Stimulated activated naive CD4-positive, alpha-beta T cell (primary cell): ENCODE results near the gene PTX4.
"Not testable (repeated sequence)": the region's sequence is repeated elsewhere in the genome, so short reads cannot be mapped to it uniquely, and the experiment has no call there.

ENCODE experiments used
- DNase-seq, 6 experiments: peaks; one replicate each; lab custom pipeline; 2025; lab: John Stamatoyannopoulos, UW

Gene PTX4

GRCh38 chr16:1481906-1482835, 6.6 kb downstream of the PTX4 start:
- no peak for DNase-seq

DNA sequence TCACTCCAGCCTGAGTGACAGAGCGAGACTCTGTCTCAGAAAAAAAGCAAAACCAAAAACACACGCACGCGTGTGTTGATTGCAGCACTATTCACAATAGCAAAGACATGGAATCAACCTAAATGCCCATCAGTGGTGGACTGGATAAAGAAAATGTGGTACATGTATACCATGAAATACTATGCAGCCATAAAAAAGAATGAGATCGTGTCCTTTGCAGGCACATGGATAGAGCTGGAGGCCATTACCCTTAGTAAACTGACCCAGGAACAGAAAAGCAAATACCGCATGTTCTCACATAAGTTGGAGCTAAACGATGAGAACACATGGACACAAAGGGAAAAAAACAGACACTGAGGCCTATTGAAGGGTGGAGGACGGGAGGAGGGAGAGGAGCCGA, 9.8 kb downstream of the PTX4 start:
- not testable (repeated sequence) for DNase-seq

DNA sequence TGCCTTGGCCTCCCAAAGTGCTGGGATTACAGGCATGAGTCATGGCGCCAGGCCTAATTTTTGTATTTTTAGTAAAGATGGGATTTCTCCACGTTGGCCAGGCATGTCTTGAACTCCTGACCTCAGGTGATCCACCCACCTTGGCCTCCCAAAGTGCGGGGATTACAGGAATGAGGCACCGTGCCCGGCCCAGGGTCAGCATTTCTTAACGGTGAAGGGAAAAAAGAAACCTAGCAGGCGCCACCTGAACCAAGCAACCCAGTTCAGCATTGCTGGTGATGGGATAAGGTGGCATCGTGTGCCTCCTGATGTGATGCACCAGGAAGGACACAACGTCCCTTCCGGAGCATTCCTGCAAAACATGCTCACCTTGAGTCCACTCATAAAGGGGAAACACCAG, 11.7 kb downstream of the PTX4 start:
- DNase-seq: no peak

- no peak for DNase-seq
Observed at GRCh38 chr16:1475552-1476114, 13.1 kb downstream of the PTX4 start.

GRCh38 chr16:1474796-1475551, 13.8 kb downstream of the PTX4 start, which contains the start of gene CLCN7:
Gene CLCN7, minus strand, starts transcription at chr16:1475028. Its CDS starts 54 bp downstream, at chr16:1474974.
- DNase-seq: peak; percentile 74 to 86 (median 82)

- DNase-seq: peak in 1 of 6 experiments; percentile 19
Observed at GRCh38 chr16:1474082-1474795, 14.5 kb downstream of the PTX4 start.

GRCh38 chr16:1472974-1473373, 15.8 kb downstream of the PTX4 start:
- DNase-seq: no peak

DNA sequence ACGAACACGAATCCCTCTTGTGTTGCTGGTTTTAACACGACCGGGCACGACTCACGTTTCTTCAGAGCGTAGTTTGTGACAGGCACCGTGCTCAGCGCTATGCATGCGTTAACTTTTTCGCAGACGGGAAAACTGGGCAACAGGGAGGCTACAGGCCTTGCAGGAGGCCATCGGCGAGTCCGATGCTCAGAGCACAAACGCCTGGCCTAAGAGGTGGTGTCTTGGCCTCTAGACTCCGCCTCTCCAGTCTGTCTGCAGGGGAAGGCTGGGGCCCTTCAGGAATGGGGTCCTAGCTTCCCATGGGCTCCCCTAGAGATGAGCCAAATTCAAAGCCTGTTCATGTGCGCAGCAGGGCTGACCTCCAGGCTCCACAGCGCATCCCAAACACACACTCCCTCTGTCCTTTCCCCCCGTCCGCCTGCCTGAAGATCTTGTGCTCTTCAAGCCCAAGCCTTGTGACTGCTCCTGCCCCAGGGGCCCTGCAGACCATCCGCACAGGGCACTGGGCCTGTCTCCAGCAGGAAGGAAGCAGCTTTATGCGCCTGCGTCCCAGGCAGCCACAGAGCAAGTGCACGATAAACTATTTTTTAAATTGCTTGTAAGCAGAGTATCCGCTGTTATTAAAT, 17.1 kb downstream of the PTX4 start:
- no peak for DNase-seq

GRCh38 chr16:1470481-1471251, 18.1 kb downstream of the PTX4 start:
- no peak for DNase-seq

DNA sequence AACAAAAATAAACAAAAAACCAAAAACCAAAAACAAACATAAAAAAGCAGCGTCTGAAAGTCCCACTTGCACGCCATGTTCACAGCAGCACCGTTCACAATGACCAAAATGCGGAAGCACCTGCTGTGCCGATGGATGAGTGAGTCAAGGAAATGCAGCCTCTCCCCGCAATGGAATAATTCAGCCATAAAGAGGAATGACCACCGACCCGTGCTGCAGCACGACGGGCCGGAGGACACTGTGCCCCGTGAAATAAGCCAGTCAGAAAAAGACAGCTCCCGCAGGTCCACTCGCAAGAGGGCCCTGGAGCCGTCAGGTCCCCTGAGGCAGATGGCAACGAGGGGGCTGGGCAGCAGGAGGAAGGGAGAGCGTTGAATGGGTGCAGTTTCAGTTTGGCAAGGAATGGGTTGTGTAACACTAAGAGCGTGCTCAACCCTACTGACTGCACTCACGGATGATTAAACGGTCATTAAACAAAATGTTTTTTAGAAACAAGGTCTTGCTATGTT, 19.0 kb downstream of the PTX4 start:
- DNase-seq: no peak

GRCh38 chr16:1469141-1469540, 19.6 kb downstream of the PTX4 start:
- not testable (repeated sequence) for DNase-seq

GRCh38 chr16:1468426-1468810, 20.3 kb downstream of the PTX4 start:
- DNase-seq: no peak

DNA sequence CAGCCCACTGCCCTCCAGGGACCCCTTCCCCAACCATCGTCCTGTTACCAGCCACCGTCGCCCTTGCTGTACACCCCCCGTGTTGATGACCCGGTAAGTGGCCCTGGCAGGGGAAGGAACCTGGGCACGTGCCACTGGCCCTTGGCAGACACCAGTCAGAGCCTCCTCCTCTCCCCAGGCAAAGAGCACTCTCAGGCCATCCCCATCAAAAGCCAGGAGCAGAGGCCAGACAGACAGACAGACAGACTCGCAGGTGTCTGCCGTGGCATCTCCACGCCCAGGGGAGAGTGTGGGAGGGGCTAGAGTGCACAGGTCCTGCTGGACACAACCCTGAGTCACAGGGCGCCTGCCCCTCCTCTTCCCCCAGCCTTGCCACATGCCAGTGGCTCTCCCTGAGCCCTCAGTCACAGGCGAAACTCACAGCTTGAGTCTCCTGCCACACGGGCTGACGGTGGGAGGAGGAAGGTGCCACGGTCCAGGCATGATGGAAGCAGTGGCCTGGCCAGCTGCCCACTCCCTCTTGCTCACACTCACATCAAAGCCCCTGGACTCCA, 21.7 kb downstream of the PTX4 start:
- no peak for DNase-seq

- no peak for DNase-seq
Observed at GRCh38 chr16:1466054-1466453, 22.7 kb downstream of the PTX4 start.

DNA sequence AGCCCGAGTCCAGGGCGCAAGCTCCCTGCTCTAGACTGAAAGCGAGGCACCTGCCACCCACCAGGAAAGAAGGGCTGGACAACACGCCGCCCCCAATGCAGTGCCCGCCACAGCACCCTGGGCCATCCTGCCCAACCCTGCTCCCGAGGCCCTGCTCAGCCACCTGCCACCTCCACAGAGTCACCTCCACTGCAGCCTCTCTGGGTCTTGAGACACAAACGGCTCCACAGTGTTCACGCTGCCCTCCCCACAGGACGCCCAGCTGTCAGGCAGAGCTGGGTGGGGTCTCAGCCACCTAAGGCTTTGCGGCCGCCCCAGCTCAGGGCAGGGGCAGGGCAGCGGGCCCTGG, 23.2 kb downstream of the PTX4 start:
- DNase-seq: no peak

DNA sequence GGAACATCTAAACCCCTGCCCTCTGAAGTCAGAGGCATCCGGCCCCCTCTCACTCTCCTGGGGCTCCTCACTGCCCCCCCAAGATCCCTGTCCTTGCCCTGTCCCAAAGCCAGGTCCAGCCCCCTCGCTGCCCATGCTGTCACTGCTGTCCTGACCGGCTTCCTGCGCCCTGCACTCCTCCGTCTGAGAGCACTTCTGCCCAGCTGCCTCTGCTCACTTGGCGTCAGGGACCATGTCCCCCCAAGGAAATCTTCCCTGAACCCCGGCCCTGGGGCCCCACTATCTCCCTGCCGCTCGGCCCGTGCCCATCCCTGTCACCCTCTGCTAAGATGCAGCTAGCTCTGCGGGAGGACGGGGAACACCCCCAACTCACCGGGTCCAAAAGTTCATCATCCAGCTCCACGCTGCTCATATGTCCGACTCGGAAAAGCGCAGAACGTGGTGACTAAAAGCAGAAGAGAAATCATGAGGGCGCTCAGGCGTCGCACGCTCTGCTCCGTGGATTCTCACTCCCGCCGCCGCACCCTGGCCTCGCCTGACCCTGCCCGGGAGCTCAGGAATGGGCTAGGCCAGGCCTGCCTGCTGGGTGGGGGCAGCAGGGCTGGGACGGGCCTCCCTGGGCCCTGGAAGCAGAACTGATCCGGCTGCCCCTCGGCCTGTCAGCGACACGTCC, 23.7 kb downstream of the PTX4 start:
- no peak for DNase-seq

DNA sequence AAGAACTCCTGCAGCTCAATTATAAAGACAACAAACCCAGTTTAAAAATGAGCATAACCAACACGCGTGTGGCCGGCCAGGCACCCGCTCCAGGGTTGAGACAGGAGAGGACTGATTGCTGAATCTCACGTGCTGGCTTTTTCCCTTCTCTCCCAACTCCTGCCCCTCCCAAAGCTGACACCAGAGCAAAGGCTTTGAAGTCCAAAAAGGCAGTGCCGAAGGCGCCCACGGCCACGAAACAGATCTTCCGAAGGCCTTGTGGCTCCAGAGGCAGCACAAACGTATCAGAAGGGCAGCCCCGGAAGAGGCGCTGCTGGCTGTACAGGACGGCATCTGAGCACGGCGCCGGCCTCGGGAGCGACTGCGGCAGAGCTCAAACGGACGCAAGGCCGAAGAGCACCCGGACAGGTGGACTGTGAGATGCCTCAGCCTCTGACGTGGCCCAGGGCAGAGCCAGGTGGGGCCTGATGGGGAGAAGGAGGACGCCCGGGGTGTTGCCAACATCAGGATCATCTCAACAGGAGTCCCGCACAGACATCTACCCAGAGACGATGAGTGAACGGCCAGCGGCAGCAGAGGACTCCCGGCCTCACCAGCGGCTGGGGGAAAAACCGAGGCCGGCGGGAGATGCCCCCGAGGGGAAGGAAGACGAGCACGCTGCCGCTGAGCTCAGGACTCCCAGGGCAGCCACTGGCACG, 24.4 kb downstream of the PTX4 start:
- DNase-seq: no peak

DNA sequence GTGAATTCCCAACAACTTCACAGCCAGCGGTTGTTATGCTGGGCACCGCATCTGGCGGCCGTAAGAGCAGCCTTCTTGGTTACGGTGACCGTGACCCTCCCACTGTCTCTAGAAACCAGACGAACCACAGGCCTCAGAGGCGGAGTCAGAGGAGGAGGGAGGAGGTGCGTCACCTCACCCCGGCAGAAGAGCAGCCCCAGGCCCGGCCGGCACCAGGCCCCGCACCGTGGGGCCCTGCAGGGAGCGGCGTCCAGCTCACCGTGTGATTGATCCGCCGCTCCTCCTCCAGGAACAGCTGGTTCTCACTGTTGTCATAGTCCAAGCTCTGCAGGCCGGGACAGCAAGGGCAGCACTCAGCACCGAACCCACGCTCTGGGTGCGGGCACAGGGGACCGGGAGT, 27.6 kb downstream of the PTX4 start:
- no peak for DNase-seq

DNA sequence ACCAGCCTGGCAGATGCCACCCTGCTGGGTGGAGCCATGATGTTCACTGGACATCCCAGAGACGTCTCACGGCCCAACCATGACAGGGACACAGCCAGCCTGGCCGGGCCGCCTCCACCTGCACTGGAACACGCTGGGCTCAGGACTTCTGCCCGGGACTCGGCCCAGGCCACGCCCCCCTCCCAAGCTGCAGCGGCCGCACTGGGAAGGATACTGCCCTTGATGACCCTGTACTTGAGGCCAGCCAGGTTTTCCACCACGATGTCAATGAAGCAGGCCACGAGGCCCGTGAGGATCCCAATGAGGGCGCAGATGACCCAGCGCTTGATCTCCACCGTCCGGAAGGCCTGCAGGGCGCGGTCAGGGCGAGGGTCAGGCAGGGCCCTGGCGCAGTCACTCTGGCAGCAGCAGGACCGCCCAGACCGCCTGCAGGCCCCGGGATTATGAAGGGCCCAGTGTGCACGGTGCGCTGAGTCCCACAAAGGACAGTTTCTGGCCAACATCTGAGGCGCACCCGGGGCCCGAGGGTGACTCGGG, 28.1 kb downstream of the PTX4 start:
- no peak for DNase-seq
